GM18951 (cell line): ENCODE results near the gene DUXB.

Experiments
- POLR2A ChIP-seq: IDR thresholded peaks from 4 replicates; pipeline ENCODE4 v1.6.1; 2011; ENCODE audit warnings: mild to moderate bottlenecking; ENCODE audit not compliant: insufficient read length, insufficient read depth; ENCODE audit errors: extremely low read depth
- in situ Hi-C: fragments of 300-500 bp; cut with MboI; formaldehyde crosslinking; loops from one replicate; pipeline ENCODE4 v1.12.0; 2022; ENCODE audit warnings: low sequenced_read_pairs, mixed read lengths, inconsistent platforms; ENCODE audit not compliant: unreplicated experiment

The DUXB gene

DNA sequence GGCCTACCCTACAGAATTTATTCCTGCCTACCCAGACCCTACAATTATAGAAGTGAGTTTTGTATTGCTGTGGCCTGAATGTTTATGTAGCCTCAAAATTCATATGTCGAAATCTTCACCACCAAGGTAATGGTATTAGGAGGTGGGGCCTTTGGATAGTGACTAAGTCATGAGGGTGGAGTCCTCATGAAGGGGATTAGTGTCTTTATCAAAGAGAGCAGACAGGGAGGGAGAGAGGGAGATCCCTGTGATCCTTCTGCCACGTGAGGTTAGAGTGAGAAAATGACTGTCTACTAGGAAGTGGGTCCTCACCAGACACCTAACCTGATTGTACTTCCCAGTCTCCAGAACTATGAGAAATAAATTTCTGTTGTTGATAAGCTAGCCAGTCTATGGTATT lies 981 bp upstream of the DUXB start:
- TF ChIP-seq POLR2A, result no peak
- in situ Hi-C loops, result no loop called here

DNA sequence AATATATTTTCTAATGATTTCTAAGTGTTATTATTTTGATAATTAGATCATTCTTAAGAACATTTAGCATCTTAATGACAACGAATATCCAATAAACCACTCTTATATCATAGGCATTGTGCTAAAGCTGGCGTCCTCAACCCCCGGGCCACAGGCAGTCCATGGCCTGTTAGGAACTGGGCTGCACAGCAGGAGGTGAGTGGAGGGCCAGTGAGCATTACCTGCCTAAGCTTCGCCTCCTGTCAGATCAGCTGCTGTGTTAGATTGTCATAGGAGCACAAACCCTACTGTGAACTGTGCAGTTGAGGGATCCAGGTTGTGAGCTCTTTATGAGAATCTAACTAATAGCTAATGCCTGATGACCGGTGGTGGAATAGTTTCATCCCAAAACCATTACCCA lies 3.7 kb downstream of the DUXB start:
- in situ Hi-C loops, result no loop called here
- TF ChIP-seq POLR2A, result no peak

DNA sequence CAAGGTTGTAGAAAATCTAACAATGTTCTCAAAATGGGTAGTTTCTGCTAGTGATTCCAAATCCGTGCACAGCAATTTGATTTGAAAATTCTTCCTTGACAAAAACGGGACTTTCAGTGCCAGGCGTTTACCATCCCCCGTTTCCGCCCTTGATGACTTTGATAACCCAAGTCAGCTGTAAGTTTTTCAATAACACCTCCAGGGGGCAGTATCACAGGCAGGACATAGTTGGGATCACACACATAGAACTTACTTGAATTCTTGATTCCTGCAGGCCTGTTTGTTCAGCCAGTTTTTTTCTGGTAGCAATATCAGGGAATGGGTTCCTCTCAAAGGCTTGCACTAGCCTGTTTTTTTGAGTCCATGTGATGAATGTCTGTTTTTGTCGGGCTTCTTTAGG lies 5.6 kb downstream of the DUXB start:
- in situ Hi-C loops, result no loop called here
- TF ChIP-seq POLR2A, result no peak

DNA sequence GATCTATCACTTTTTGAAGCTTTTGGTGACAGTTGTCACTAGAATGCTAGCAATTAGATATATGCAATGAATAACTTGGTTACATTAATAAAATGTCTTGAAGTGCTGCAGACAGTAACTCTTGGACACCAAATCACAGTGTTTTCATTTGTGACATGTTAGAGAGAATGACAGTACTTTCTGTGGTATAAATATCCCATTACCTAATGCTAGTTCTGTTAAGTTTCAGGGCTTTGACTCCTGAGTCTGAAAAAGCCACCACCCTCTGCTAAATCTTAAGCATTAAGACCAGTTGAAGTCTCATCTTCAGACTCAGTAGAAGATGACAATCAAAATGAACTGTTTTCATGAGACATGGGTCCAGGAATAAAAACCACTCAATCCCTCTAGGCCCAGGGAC lies 13.9 kb downstream of the DUXB start:
- TF ChIP-seq POLR2A, result no peak
- in situ Hi-C loops, result no loop called here

DNA sequence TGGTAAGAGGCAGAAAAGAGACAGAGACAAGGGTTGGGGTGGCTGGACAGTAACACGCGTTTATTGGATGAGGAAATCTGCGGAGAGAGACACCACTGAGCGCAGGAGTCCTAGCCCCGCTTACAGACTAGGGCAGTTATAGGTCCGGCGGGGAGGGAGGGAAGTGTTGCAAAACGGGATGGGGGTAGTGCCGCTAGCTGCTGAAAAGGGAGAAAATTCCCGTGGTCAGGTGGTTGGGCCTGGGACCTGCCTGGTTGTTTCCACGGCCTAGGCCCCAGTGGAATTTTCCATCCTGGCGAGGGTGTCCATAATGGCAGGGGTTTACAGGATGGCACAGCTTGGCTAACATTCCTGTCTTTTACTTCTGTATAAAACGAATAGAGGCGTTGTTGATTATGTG lies 19.0 kb downstream of the DUXB start:
- no peak for TF ChIP-seq POLR2A
- in situ Hi-C loops, result no loop called here

DNA sequence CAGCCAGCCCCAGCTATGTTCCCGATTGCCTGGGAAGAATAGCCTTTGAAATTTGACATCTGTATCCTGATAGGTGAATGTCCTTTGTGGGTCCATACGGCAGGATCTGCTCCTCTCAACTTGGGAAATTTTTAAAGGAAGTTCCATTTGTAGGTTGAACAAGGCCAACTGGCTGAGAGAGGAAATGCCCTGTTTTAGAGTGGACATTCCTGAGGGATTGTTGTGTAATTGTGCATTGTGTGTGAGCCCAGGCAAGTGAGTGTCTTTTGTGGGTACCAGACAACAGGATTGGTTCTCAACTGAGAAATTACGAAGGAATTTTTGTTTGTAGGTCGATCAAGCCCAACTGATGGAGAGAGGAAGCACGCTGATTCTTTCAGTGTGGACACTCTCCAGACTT lies 21.9 kb downstream of the DUXB start:
- in situ Hi-C loops, result no loop called here
- no peak for TF ChIP-seq POLR2A

DNA sequence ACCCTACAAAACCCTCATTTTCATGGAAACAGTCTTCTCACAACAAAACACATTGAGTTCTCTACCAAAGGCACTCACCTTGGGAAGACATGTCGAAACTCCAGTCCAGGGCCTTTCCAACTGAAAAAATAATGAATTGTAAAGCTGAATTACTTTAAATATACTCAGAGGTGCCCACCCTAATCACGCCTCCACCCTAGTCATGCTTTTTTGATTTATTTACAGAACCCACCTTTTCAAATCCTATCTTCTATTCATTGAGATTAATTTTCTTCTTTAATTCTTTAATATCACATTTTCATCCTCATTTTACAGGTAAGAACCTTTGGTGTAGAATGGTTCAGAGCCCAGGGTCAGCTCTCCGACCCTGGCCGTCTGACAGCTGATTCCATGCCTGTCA lies 24.4 kb downstream of the DUXB start, which contains the start of gene CPHXL2:
Gene CPHXL2, minus strand, starts transcription at position 101 of the 400 bp plus-strand sequence. Its CDS starts 10 bp downstream, at position 91.
- in situ Hi-C loops, result no loop called here
- no peak for TF ChIP-seq POLR2A

DNA sequence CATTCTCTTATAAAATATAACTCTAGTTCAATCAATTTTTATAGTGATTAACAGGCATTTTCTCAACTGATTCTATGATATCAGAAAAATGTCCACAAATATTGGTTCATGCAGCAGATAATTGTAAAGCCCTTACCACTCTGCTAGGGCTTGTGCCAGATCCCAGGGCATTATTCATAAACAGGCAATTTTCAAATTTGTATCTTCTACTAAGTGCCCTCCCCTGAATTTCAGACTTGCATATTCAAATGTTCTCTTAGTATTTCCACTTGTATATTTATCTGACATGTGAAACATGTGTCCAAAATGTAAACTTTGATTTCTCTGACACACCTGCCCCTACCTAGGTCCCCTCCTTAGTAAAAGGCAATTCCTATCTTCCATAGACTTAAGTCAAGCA lies 33.8 kb downstream of the DUXB start:
- TF ChIP-seq POLR2A, result no peak
- in situ Hi-C loops, result no loop called here

DNA sequence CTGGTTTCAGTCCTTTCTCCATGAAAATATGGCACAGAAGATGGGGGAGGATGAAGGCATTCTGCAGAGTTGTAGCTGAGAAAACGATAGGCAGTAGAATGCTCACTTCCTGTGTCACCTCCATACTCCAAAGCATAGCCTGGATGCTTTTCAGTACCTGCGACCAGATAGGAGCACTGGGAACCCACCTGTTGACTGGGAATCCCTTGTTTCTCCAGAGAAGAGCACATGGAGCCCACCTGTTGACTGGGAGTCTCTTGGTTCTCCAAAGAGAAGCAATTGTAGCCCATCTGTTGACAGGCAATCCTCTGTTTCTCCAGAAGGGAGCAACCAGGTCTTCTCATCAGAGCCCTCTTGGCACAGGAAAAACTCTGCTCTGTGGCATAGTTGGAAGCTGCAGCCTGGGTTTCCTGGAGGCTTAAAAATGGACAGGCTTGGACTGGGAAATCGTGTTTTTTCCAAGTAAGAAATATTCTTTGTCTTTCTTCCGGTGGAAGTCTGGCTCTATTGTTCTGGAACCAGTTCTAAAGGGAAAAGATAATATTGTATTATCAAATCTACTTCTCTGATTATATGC lies 40.4 kb downstream of the DUXB start:
- in situ Hi-C loops, result no loop called here
- no peak for TF ChIP-seq POLR2A

DNA sequence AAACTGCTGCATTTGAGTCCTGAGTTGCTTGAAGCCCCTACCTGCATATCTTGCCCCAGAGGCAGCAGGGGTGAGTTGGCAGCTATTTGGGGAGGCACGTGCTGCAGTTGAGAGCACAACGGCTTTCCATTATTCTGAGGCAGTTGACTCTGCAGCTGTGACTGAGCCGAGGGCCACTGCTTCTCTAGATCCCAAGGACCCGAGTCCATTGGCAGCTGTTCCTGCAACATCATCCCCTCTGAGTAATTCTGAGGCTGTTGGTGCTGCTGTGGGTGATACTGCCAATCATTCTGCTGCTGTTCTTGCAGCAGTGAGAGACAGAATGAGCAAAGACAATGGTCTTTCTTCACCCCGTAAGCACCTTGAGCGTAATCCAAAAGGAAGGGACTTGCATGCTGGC lies 40.9 kb downstream of the DUXB start:
- no peak for TF ChIP-seq POLR2A
- in situ Hi-C loops, result no loop called here

DNA sequence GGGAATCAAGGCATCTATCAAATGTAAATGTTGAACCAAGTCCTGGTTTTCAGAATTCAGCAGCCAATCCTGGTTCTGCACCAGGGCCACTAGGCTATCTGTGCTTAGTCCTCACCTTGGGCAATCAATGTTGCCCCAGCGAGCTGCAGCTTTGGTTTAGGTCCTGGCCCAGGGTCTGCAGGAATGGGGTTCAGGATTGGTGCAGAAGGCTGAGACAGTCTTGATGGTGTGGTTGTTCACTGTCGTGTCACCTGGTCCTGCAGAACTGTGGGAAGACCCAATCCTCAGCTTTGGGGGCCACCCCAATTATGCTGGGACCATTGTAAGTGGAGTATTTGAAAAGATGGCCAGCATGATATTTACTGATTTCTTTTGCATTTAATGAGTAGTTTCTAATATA lies 43.1 kb downstream of the DUXB start:
- in situ Hi-C loops, result no loop called here
- no peak for TF ChIP-seq POLR2A

DNA sequence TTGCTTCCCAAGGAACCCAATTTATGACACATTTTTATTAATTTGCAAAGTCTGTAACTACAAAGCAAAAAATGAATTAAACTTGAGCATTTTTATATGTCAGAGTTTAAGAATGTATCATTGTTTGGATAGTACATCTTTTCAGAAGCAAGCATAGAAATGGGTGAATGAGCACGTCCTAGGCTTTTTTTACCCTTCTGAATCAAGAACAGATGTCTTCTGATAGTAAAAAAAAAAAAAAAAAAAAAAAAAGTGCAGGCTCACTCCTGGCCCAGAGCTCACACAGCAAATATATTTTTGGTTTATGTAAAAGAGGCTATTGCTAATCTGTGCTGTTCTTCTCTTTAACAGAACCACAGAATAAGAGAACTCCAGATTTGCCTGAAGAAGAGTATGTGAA lies 47.3 kb downstream of the DUXB start:
- in situ Hi-C loops, result no loop called here
- no peak for TF ChIP-seq POLR2A

DNA sequence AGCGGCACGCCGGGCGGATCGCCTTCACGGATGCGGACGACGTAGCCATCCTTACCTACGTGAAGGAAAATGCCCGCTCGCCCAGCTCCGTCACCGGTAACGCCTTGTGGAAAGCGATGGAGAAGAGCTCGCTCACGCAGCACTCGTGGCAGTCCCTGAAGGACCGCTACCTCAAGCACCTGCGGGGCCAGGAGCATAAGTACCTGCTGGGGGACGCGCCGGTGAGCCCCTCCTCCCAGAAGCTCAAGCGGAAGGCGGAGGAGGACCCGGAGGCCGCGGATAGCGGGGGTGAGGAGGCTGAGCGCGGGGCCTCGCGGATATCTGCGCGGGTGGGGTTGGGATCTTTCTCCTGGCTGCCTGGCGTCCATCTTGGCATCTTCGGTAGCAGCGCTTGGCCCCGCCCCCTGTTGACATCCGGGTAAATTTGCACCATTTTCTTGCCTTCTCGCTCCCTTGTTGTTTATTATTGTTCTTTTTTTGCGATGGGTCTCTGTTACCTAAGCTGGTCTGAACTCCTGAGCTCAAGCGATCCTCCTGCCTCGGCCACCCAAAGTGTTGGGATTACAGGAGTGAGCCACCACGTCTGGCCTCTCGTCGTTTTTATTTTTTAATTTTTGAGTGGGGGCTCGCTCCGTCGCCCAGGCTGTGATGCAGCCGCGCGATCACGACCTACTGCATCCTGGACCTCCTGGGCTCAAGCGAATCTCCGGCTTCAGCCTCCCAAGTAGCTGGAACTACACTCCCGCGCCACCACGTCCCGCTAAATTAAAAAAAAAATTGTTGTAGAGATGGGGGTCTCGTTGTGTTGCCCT lies 52.8 kb downstream of the DUXB start:
- in situ Hi-C loops, result loop anchor here (10.0 kb wide), 1 partner anchor 116 kb away; no protein-coding TSS in a partner anchor
- peak; percentile 57 for TF ChIP-seq POLR2A
